H1 (cell line): ENCODE data around the gene BTBD9. TPM values are rescaled to one million over a fixed set of nuclear protein-coding genes. Genes with fewer than 3 reads are reported as not detected.

Experiments used
- ASH2L ChIP-seq: fragments of 200-600, 300-600 bp; sonication (generic); IDR thresholded peaks from one replicate; pipeline ENCODE4 v1.7.1; 2017; ENCODE audit warnings: low read length
- BACH1 ChIP-seq: IDR thresholded peaks from 2 replicates; pipeline ENCODE4 v1.6.1; 2012; ENCODE audit warnings: low read length, improper control_type of control experiment
- CEBPB ChIP-seq: IDR thresholded peaks from 2 replicates; pipeline ENCODE4 v1.6.1; 2012; ENCODE audit warnings: low read depth, low read length
- CREB1 ChIP-seq: IDR thresholded peaks from 2 replicates; pipeline ENCODE4 v1.6.1; 2012; ENCODE audit warnings: inconsistent platforms
- NRF1 ChIP-seq: IDR thresholded peaks from 2 replicates; pipeline ENCODE4 v1.6.1; 2011; ENCODE audit warnings: mild to moderate bottlenecking, low read depth, low read length, improper control_type of control experiment
- RXRA ChIP-seq: IDR thresholded peaks from 2 replicates; pipeline ENCODE4 v1.6.1; 2011; ENCODE audit warnings: low read depth, mild to moderate bottlenecking, low read length, moderate library complexity; ENCODE audit not compliant: insufficient read depth
- SUZ12 ChIP-seq: fragments of 200-600 bp; sonication (generic); IDR thresholded peaks from 2 replicates; pipeline ENCODE4 v1.6.1; 2012; ENCODE audit warnings: mild to moderate bottlenecking, inconsistent platforms, low read length, moderate library complexity, mixed read lengths
- USF2 ChIP-seq: IDR thresholded peaks from 2 replicates; pipeline ENCODE4 v1.6.1; 2011; ENCODE audit warnings: low read length, improper control_type of control experiment
- polyA plus RNA-seq, 7 experiments: library from polyadenylated mRNA; depleted of rRNA in 3 of 7; stranded (reverse) in 5 of 7; unstranded in 2 of 7; fragments of >200 nt in 5 of 7; fragments of 200-250 nt in 2 of 7; gene quantifications; 1 replicate in 5 of 7; 2 replicates in 1 of 7; 4 replicates in 1 of 7; pipeline versions ENCODE4 v1.2.1 to v1.2.3, GENCODE V29; 2011 to 2013; ENCODE audit warnings: missing spikeins in 2 of 7, mixed read lengths in 2 of 7
- total RNA-seq: library from RNA; stranded (reverse); fragmentation: NEBNext Ultra II Directional; extraction: Animal tissue kit (Norgen Biotek cat#: 25700); gene quantifications from 2 replicates; pipeline ENCODE4 v1.2.1, GENCODE V29; 2021
- TF ChIP-seq, protein P1 (sequence below): fragments of 300-600 bp; sonication (generic); IDR thresholded peaks from 2 replicates; pipeline ENCODE4 v1.7.1; 2012; ENCODE audit warnings: low read length, moderate library complexity, mild to moderate bottlenecking, inconsistent platforms; ENCODE audit not compliant: insufficient replicate concordance
- TF ChIP-seq, protein P2 (sequence below): IDR thresholded peaks from 2 replicates; pipeline ENCODE4 v1.6.1; 2012; ENCODE audit warnings: inconsistent platforms

The BTBD9 gene
- total and polyA plus RNA-seq, 2 of the 8 experiments (the other 6 are each of a cell fraction or from before 2014, with no cell fraction given) = 0.92 to 4.1 TPM

DNA sequence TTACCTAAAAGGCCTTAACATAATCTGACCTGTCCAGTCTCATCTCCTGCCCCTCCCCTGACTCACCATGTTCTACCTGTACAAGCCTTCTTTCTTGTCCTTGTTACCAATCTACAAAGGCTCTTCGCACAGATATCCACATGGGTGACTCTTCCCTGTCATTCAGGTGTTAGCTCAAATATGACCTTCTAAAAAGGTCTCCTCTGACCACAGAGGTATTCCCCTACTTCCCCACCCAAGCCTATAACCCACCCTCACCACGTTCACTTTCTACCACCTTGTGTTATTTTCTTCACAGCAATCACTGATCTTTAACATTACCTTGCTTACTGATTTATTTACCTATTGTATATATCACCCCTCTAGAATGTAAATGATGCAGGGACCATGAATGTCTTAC lies 96.7 kb downstream of the BTBD9 start (continued):
- TF ChIP-seq, protein P1, sequence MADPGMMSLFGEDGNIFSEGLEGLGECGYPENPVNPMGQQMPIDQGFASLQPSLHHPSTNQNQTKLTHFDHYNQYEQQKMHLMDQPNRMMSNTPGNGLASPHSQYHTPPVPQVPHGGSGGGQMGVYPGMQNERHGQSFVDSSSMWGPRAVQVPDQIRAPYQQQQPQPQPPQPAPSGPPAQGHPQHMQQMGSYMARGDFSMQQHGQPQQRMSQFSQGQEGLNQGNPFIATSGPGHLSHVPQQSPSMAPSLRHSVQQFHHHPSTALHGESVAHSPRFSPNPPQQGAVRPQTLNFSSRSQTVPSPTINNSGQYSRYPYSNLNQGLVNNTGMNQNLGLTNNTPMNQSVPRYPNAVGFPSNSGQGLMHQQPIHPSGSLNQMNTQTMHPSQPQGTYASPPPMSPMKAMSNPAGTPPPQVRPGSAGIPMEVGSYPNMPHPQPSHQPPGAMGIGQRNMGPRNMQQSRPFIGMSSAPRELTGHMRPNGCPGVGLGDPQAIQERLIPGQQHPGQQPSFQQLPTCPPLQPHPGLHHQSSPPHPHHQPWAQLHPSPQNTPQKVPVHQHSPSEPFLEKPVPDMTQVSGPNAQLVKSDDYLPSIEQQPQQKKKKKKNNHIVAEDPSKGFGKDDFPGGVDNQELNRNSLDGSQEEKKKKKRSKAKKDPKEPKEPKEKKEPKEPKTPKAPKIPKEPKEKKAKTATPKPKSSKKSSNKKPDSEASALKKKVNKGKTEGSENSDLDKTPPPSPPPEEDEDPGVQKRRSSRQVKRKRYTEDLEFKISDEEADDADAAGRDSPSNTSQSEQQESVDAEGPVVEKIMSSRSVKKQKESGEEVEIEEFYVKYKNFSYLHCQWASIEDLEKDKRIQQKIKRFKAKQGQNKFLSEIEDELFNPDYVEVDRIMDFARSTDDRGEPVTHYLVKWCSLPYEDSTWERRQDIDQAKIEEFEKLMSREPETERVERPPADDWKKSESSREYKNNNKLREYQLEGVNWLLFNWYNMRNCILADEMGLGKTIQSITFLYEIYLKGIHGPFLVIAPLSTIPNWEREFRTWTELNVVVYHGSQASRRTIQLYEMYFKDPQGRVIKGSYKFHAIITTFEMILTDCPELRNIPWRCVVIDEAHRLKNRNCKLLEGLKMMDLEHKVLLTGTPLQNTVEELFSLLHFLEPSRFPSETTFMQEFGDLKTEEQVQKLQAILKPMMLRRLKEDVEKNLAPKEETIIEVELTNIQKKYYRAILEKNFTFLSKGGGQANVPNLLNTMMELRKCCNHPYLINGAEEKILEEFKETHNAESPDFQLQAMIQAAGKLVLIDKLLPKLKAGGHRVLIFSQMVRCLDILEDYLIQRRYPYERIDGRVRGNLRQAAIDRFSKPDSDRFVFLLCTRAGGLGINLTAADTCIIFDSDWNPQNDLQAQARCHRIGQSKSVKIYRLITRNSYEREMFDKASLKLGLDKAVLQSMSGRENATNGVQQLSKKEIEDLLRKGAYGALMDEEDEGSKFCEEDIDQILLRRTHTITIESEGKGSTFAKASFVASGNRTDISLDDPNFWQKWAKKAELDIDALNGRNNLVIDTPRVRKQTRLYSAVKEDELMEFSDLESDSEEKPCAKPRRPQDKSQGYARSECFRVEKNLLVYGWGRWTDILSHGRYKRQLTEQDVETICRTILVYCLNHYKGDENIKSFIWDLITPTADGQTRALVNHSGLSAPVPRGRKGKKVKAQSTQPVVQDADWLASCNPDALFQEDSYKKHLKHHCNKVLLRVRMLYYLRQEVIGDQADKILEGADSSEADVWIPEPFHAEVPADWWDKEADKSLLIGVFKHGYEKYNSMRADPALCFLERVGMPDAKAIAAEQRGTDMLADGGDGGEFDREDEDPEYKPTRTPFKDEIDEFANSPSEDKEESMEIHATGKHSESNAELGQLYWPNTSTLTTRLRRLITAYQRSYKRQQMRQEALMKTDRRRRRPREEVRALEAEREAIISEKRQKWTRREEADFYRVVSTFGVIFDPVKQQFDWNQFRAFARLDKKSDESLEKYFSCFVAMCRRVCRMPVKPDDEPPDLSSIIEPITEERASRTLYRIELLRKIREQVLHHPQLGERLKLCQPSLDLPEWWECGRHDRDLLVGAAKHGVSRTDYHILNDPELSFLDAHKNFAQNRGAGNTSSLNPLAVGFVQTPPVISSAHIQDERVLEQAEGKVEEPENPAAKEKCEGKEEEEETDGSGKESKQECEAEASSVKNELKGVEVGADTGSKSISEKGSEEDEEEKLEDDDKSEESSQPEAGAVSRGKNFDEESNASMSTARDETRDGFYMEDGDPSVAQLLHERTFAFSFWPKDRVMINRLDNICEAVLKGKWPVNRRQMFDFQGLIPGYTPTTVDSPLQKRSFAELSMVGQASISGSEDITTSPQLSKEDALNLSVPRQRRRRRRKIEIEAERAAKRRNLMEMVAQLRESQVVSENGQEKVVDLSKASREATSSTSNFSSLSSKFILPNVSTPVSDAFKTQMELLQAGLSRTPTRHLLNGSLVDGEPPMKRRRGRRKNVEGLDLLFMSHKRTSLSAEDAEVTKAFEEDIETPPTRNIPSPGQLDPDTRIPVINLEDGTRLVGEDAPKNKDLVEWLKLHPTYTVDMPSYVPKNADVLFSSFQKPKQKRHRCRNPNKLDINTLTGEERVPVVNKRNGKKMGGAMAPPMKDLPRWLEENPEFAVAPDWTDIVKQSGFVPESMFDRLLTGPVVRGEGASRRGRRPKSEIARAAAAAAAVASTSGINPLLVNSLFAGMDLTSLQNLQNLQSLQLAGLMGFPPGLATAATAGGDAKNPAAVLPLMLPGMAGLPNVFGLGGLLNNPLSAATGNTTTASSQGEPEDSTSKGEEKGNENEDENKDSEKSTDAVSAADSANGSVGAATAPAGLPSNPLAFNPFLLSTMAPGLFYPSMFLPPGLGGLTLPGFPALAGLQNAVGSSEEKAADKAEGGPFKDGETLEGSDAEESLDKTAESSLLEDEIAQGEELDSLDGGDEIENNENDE = no peak
- TF ChIP-seq, protein P2, sequence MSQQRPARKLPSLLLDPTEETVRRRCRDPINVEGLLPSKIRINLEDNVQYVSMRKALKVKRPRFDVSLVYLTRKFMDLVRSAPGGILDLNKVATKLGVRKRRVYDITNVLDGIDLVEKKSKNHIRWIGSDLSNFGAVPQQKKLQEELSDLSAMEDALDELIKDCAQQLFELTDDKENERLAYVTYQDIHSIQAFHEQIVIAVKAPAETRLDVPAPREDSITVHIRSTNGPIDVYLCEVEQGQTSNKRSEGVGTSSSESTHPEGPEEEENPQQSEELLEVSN = no peak
- no peak for TF ChIP-seq USF2
- no peak for TF ChIP-seq BACH1
- TF ChIP-seq CEBPB = no peak
- no peak for TF ChIP-seq SUZ12
- TF ChIP-seq RXRA = no peak
- TF ChIP-seq NRF1 = no peak
- no peak for TF ChIP-seq CREB1
- no peak for TF ChIP-seq ASH2L
